ENCODE results near the gene CATSPER4. TPM values are rescaled to one million over a fixed set of nuclear protein-coding genes. Genes with fewer than 3 reads are reported as not detected.

CATSPER4 gene
- total and polyA plus RNA-seq, 2 of the 8 experiments (the other 6 are each of a cell fraction or from before 2014, with no cell fraction given) = 0.65 to 0.83 TPM

- Histone ChIP-seq H2BK20ac (ENCODE audit: low read length) (no peak overlapping the region), H4K91ac (replicated peaks; ENCODE audit: insufficient read length, low read length) (no peak overlapping the region), H3K27ac (ENCODE audit: low read depth, low read length) (no peak overlapping the region), H3K56ac (replicated peaks; ENCODE audit: insufficient read length, low read depth, low read length) (no peak overlapping the region), H3K9ac (replicated peaks in 1 of 4; ENCODE audit: extremely low read depth in 1 of 4, low read depth in 3 of 4, low read length in 3 of 4) (no peak overlapping the region), H2AK5ac (ENCODE audit: low read depth, low read length) (no peak overlapping the region), H3K23ac (ENCODE audit: insufficient read length) (no peak overlapping the region), H4K20me1 (replicated peaks in 1 of 2; ENCODE audit: control insufficient read depth in 1 of 2, insufficient read depth in 2 of 2, low read length in 2 of 2) (peaks cover 4 to 12% of the 10 kb centered on the region in 2 experiments), H3K4ac (replicated peaks; ENCODE audit: insufficient read length, low read depth, low read length) (no peak overlapping the region), H2BK12ac (ENCODE audit: low read depth, low read length) (no peak overlapping the region), H3K36me3 (ENCODE audit: control insufficient read depth in 2 of 4, insufficient read depth in 4 of 4, low read length in 3 of 4) (peaks cover 0 to 10% (median 1%) of the 10 kb centered on the region in 4 experiments; a peak in 2 of 8 replicates), H2BK5ac (ENCODE audit: low read depth, low read length) (no peak overlapping the region), H3K27me3 (replicated peaks in 1 of 4; ENCODE audit: control insufficient read depth in 3 of 4, extremely low read depth in 1 of 4, insufficient read depth in 3 of 4, low read length in 3 of 4) (no peaks in the 10 kb centered on the region), H3K79me1 (ENCODE audit: low read depth, low read length) (peaks cover 9% of the 10 kb centered on the region), H3K4me1 (replicated peaks in 1 of 4; ENCODE audit: control insufficient read depth in 3 of 4, insufficient read depth in 4 of 4, low read length in 3 of 4) (peaks cover 2 to 6% (median 4%) of the 10 kb centered on the region in 4 experiments; a peak in 6 of 7 replicates), H2BK15ac (ENCODE audit: low read length) (no peak overlapping the region), H3K23me2 (ENCODE audit: low read depth, low read length) (peaks cover 4% of the 10 kb centered on the region; the same call in 1 of the 2 replicates), H3K14ac (ENCODE audit: insufficient read length) (no peak overlapping the region), H3K18ac (ENCODE audit: extremely low read depth, low read length) (no peak overlapping the region), H2BK120ac (replicated peaks; ENCODE audit: low read depth, low read length) (no peak overlapping the region), H3K9me3 (ENCODE audit: insufficient read depth in 2 of 2, low read depth in 1 of 2, low read length in 1 of 2) (no peaks in the 10 kb centered on the region), H3K79me2 (ENCODE audit: control insufficient read depth in 1 of 2, insufficient read depth in 2 of 2, low read length in 2 of 2) (peaks cover 5 to 61% of the 10 kb centered on the region in 2 experiments), H4K8ac (ENCODE audit: extremely low read depth, insufficient read depth, low read length) (no peak overlapping the region), H4K5ac (ENCODE audit: insufficient read length, low read depth, low read length) (no peak overlapping the region), H3K4me2 (ENCODE audit: insufficient read depth in 1 of 2, low read depth in 2 of 2, low read length in 2 of 2) (no peak overlapping the region), H2AFZ (ENCODE audit: low read length) (no peak overlapping the region), H3K4me3 (ENCODE audit: extremely low read depth in 1 of 4, insufficient read depth in 2 of 4, low read depth in 3 of 4, low read length in 4 of 4) (no peak overlapping the region)
- ChIA-PET CTCF (ENCODE audit: partially characterized antibody) (interaction anchor here (1.0 kb wide), 1 partner anchor 66 kb away, joined by 3 read pairs; the partner anchor contains the start of gene ZNF593OS), POLR2A (ENCODE audit: partially characterized antibody) (interaction anchor here (0.9 to 1.1 kb wide), 2 partner anchors 12 to 42 kb away, joined by 3 to 4 read pairs; partner anchors contain the start of gene SH3BGRL3)
- FAIRE-seq = no peak
- DNase-seq (ENCODE audit: low read depth in 1 of 2, low spot score in 2 of 2) = no peak
- 87% methylated on average over 6 of the region's 6 CpGs; no CpG with 5 or more reads in 1 of the 2 experiments for WGBS, 2 experiments (ENCODE audit: extremely low coverage in 1 of 2, insufficient coverage in 1 of 2, insufficient read length in 1 of 2, insufficient replicate concordance in 2 of 2, low coverage in 1 of 2, low lambda C conversion rate in 2 of 2, missing lambda C conversion rate in 1 of 2)
- TF ChIP-seq RXRA (IDR thresholded peaks at IDR 0.05; ENCODE audit: insufficient read depth, low read depth, low read length) (no peak), SRF (IDR thresholded peaks at IDR 0.05; ENCODE audit: low read depth, low read length) (no peak), TAF1 (IDR thresholded peaks at IDR 0.05; ENCODE audit: low read depth, low read length) (no peak), CREB1 (IDR thresholded peaks at IDR 0.05) (no peak), SP1 (IDR thresholded peaks at IDR 0.05; ENCODE audit: low read depth, low read length) (no peak), RNF2 (IDR thresholded peaks at IDR 0.05; ENCODE audit: borderline replicate concordance, low read depth, low read length, missing control alignments, poor library complexity, severe bottlenecking) (no peak), EZH2 (IDR thresholded peaks at IDR 0.05; ENCODE audit: low read depth, low read length, severe bottlenecking) (no peak), ATF2 (IDR thresholded peaks at IDR 0.05; ENCODE audit: low read length) (no peak), BACH1 (IDR thresholded peaks at IDR 0.05; ENCODE audit: low read length) (0 out of 2 replicates have a peak, but pooled peaks have one; percentile 33), SIRT6 (IDR thresholded peaks at IDR 0.05; ENCODE audit: low read length) (no peak), ASH2L (IDR thresholded peaks at IDR 0.05; ENCODE audit: low read length) (no peak)
Observed at GRCh38 chr1:26237230-26237966, 47.0 kb downstream of the CATSPER4 start.

Data from H1 (cell line).